PC-3 (cell line): ENCODE measurements around the gene EIF2A. TPM values are rescaled to one million over a fixed set of nuclear protein-coding genes. Genes with fewer than 3 reads are reported as not detected.

Experiments used
- ATAC-seq: fragments of 200-7000 bp; cut with Tn5 transposase; 2 replicates; pipeline ENCODE4 v1.9.1; 2020; ENCODE audit warnings: mild to moderate bottlenecking, moderate library complexity
- BruUV-seq: library from RNA; stranded (reverse); fragments of 400-500 nt; replicated peaks from 2 replicates; lab custom pipeline; 2021; lab: Mats Ljungman, UMichigan
- CTCF ChIA-PET: fragments of 300-600 bp; sonication (Branson Sonifier 250); formaldehyde crosslinking; loops from one replicate; lab custom pipeline; 2022; ENCODE audit warnings: antibody characterized with exemption; lab: Charles Lee
- POLR2A ChIA-PET: fragments of 300-600 bp; sonication (Branson Sonifier 250); formaldehyde crosslinking; loops from one replicate; lab custom pipeline; 2022; ENCODE audit warnings: antibody characterized with exemption; ENCODE audit not compliant: unreplicated experiment; lab: Charles Lee
- DNase-seq: peaks from one replicate; pipeline ENCODE4 v3.0.0-alpha.2; 2015
- H2AFZ ChIP-seq: fragments of 300-600 bp; sonication (generic); 2 replicates; pipeline ENCODE4 v1.6.0; 2016; ENCODE audit warnings: antibody characterized with exemption, low read length
- H3F3A ChIP-seq: fragments of 300-600 bp; sonication (generic); one replicate; pipeline ENCODE4 v1.6.0; 2017; ENCODE audit warnings: antibody characterized with exemption, low read length, control low read depth, mild to moderate bottlenecking; ENCODE audit not compliant: unreplicated experiment
- H3K27ac ChIP-seq: fragments of 300-600 bp; sonication (generic); 2 replicates; pipeline ENCODE4 v1.5.1; 2016; ENCODE audit warnings: mild to moderate bottlenecking, low read length
- H3K27me3 ChIP-seq: fragments of 300-600 bp; sonication (generic); 2 replicates; pipeline ENCODE4 v1.6.1; 2016; ENCODE audit warnings: low read length, mixed read lengths
- H3K36me3 ChIP-seq: fragments of 300-600 bp; sonication (generic); 2 replicates; pipeline ENCODE4 v1.6.1; 2016; ENCODE audit warnings: low read depth, mixed run types, low read length, mixed read lengths
- H3K4me1 ChIP-seq: fragments of 300-600 bp; sonication (generic); 2 replicates; pipeline ENCODE4 v1.5.1; 2016; ENCODE audit warnings: low read length; ENCODE audit not compliant: insufficient read depth
- H3K4me2 ChIP-seq: fragments of 300-600 bp; sonication (generic); 2 replicates; pipeline ENCODE4 v1.6.0; 2016; ENCODE audit warnings: low read length
- H3K4me3 ChIP-seq: fragments of 300-600 bp; sonication (generic); 2 replicates; pipeline ENCODE4 v1.5.1; 2016; ENCODE audit warnings: mild to moderate bottlenecking, low read length, mixed read lengths
- H3K79me2 ChIP-seq: fragments of 300-600 bp; sonication (generic); 2 replicates; pipeline ENCODE4 v1.6.1; 2017; ENCODE audit warnings: low read length, mixed read lengths
- H3K9ac ChIP-seq: fragments of 300-600 bp; sonication (generic); 2 replicates; pipeline ENCODE4 v1.6.0; 2016; ENCODE audit warnings: mild to moderate bottlenecking, low read length
- H3K9me2 ChIP-seq: fragments of 300-600 bp; sonication (generic); replicated peaks from 2 replicates; pipeline ENCODE4 v1.6.1; 2016; ENCODE audit warnings: mixed run types, low read length, mixed read lengths
- H3K9me3 ChIP-seq: fragments of 300-600 bp; sonication (generic); 2 replicates; pipeline ENCODE4 v1.6.1; 2016; ENCODE audit warnings: low read length, mixed read lengths
- H4K20me1 ChIP-seq: fragments of 300-600 bp; sonication (generic); 2 replicates; pipeline ENCODE4 v1.6.1; 2016; ENCODE audit warnings: low read length, mixed read lengths
- CTCF ChIP-seq: fragments of 300-600 bp; sonication (generic); conservative IDR thresholded peaks from 2 replicates; pipeline ENCODE4 v1.5.1; 2017; ENCODE audit warnings: antibody characterized with exemption, low read depth, mild to moderate bottlenecking, low read length
- EZH2 ChIP-seq: fragments of 300-600 bp; sonication (generic); IDR thresholded peaks from one replicate; pipeline ENCODE4 v1.6.1; 2017; ENCODE audit warnings: antibody characterized with exemption, mild to moderate bottlenecking, low read length; ENCODE audit not compliant: unreplicated experiment
- EZH2phosphoT487 ChIP-seq: fragments of 300-600 bp; sonication (generic); IDR thresholded peaks from 2 replicates; pipeline ENCODE4 v1.6.1; 2018; ENCODE audit warnings: mild to moderate bottlenecking, antibody characterized with exemption, low read length, borderline replicate concordance
- intact Hi-C: fragments of 100-400 bp; cut with micrococcal nuclease; formaldehyde crosslinking; loops from 2 replicates; pipeline ENCODE4 v1.9.0; 2023
- total RNA-seq: library from RNA; depleted of rRNA; stranded (reverse); fragments of >200 nt; gene quantifications from 2 replicates; pipeline ENCODE4 v1.2.3, GENCODE V29; 2014

The EIF2A gene
- total RNA-seq, 1 experiment from 2014 or later, result 92.4 TPM

DNA sequence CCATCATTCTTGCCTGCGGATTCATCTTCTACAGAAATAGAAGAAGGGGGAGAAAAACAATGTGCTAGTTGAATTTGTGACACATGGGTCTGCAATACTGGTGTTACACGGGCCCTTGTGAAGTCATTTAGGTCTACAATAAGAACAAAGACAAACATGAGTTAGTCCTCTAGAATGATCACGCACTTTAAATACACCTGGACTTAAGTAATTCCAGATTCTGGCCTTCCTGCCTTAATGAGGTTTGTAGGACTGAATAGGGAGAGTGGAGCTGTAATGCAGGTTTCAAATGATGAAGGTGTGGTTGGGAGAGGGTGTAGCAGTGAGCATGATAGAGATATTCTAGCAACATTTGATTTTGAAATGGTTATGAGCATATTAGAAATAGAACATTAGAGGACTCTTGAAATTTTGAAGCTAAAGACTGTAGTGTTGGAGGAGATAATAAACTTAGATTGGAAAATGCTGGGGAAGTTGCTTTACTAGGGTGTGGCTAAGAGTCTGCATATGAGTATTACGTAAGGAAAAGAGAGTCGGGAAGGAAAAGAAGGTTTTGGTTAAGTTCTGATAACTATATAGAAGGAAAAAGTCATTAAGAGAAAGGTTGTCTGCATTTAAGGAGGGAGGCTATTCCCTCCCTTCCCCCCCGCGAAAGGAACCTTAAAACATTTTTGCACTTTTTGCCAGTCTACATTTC lies 606 bp downstream of the EIF2A start:
- ATAC-seq (no peak), DNase-seq (peak; percentile 68)
- H3K27me3 ChIP-seq, result no peaks in the 10 kb centered on the region
- peak overlapping the region; percentile 83 for H3K27ac ChIP-seq
- TF ChIP-seq EZH2phosphoT487 (no peak), CTCF (no peak), EZH2 (no peak)
- H4K20me1 ChIP-seq, result peaks cover 35% of the 10 kb centered on the region
- H3K4me1 ChIP-seq, result peaks cover 33% of the 10 kb centered on the region
- intact Hi-C loops, result loop anchor here (2.0 to 5.0 kb wide), 3 partner anchors 56 to 215 kb away; partner anchors contain the start of genes SELENOT and SIAH2
- H3K79me2 ChIP-seq, result peaks cover 93% of the 10 kb centered on the region
- H3K4me3 ChIP-seq, result peak overlapping the region; percentile 77
- no peaks in the 10 kb centered on the region for H3K9me3 ChIP-seq
- BruUV-seq, result TSS peak; percentile 82
- POLR2A ChIA-PET, result interaction anchor here (1.5 kb wide), 1 partner anchor 157 kb away, joined by 5 read pairs; the partner anchor contains the start of gene ERICH6
- no peaks in the 10 kb centered on the region for H3K9me2 ChIP-seq
- H3K9ac ChIP-seq, result peak overlapping the region; percentile 89
- peak overlapping the region; percentile 86 for H3K4me2 ChIP-seq
- H3F3A ChIP-seq, result no peaks in the 10 kb centered on the region
- H3K36me3 ChIP-seq, result peaks cover 24% of the 10 kb centered on the region
- H2AFZ ChIP-seq, result peak overlapping the region; percentile 80
- CTCF ChIA-PET, result interaction anchor here (0.6 kb wide), 1 partner anchor 308 kb away, joined by 3 read pairs; no protein-coding TSS in a partner anchor

DNA sequence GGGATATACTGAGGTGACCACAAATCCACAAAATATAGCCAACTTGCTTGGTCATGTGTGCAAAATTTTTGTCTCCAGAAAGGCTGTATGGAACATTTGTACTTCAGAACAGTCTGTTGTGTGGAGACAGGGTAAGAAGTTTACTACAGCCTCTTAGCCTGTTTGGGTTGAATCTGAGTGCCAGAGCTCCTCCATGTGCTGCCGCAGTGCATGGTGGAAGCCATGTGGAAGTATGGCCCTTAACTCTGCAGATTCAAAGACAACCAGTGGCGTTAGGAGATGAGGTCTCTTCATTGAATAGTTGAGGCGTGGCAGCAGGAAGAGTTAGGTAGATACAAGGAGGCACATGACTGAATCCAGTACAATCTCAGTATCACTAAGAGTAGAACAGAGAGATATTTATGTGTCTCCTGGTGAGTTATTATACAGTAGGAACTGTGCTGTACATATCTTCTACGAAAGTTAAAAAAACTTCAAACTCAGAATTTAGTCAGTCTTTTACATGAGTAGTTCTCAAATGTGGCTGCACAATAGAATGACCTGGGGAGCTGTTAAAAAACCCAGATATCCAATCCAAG lies 9.4 kb downstream of the EIF2A start:
- Histone ChIP-seq H3K4me1 (no peaks in the 10 kb centered on the region), H4K20me1 (peaks cover 6% of the 10 kb centered on the region; the same call in 1 of the 2 replicates), H3K9me3 (no peaks in the 10 kb centered on the region), H2AFZ (no peak overlapping the region), H3K9ac (no peak overlapping the region), H3K27me3 (no peaks in the 10 kb centered on the region), H3F3A (no peaks in the 10 kb centered on the region), H3K4me3 (no peak overlapping the region), H3K4me2 (no peak overlapping the region), H3K36me3 (peaks cover 48% of the 10 kb centered on the region), H3K79me2 (peaks cover 66% of the 10 kb centered on the region), H3K27ac (no peak overlapping the region), H3K9me2 (no peaks in the 10 kb centered on the region)
- CTCF ChIA-PET, result no interaction called here
- no peak for TF ChIP-seq CTCF
- no peak for TF ChIP-seq EZH2
- TF ChIP-seq EZH2phosphoT487, result no peak
- ATAC-seq (no peak), DNase-seq (no peak)
- no TSS peak for BruUV-seq
- POLR2A ChIA-PET, result no interaction called here
- intact Hi-C loops, result no loop called here
